ENCODE data around the gene OR8G1.

GRCh38 chr11:124233376-124233775, 7.5 kb upstream of the OR8G1 start:
- TF ChIP-seq POLR2A (IDR thresholded peaks at IDR 0.05) (no peak), POLR2AphosphoS5 (IDR thresholded peaks at IDR 0.05) (no peak)

Measured in prostate gland (tissue), 1 donor.